NCI-H1092 treated with DMSO at 0.1 percent for 48 hours (cell line): ENCODE results near the gene TYMP.

Experiments used
- DNase-seq: peaks from one replicate; lab custom pipeline; 2025; lab: John Stamatoyannopoulos, UW

Gene TYMP

DNA sequence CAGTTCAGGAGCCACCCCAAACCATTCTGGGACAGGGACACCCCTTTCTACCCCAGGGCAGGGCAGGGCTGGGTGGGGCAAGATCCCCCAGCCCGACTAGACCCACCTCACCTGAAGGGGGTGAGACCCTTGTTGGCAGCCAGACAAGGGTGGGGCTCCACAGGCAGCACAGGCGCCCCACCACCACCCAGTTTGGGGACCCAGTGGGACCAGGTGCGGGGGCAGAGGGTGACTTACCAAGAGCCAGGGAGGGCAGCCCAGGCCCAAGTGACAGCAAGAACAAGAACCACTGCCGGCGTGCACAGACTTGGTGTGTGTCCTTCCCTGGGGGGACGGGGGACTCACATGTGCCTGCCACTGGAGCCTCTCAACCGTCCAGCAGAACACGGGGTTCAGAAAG, 46.3 kb downstream of the TYMP start:
- no peak for DNase-seq

DNA sequence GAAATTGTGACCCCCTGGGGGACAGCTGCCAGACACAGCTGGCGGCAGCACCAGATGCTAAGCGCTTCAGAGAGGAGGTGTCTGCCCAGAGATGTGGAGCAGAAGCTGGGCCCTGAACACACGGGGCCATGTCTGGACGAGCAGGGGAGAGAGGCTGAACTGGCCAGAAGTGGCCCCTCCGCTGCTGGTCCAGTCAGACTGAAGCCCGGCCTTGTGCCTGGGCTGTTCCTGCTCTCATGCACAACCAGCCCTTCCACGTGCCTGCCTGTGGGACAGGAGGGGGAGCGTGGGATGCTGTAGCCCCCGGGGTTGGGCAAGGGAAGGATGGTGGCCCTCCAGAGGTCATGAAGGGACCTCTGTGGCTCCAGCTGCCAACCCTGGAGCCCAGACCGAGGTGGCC, 46.7 kb downstream of the TYMP start:
- no peak for DNase-seq

DNA sequence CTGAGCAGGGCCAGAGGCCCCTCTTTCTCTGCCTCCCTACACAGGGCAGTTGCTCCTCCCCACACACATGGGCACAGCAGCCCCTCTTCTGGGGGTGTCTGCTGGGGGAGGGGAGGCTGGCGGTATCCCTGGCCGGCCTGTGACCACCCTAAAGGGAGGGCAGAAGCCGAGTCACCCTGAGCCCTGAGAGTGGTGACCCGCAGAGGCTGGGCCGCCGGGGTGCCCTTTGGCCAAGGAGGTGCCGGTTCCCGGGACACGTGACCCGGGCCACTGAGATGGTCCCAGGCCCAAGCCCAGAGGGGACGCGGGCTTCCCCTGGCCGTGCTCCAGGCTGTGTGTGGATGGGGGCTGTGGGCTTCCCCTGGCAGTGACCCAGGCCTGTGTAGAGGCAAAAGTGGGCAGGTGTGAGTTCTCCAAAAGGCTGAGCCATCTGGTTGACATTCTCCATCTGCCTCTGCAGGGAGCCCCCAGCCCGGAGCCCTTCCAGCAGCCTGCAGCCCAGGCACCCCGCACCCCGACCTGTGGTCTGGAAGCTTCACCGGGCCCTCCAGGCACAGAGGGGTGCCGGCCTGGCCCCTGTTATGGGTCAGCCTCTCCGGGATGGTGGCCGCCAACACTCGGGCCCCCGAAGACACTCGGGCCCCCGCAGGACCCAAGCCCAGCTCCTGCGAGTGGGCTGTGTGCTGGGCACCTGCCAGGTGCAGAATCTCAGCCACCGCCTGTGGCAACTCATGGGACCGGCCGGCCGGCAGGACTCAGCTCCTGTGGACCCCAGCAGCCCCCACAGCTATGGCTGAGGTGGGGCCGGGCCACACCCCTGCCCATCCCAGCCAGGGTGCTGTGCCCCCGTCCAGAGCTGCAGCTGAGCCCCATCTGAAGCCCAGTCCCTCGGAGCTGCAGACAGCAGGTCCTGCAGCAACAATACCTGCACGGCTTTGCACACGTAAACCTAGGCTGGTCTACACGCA, 47.4 kb downstream of the TYMP start:
- no peak for DNase-seq

DNA sequence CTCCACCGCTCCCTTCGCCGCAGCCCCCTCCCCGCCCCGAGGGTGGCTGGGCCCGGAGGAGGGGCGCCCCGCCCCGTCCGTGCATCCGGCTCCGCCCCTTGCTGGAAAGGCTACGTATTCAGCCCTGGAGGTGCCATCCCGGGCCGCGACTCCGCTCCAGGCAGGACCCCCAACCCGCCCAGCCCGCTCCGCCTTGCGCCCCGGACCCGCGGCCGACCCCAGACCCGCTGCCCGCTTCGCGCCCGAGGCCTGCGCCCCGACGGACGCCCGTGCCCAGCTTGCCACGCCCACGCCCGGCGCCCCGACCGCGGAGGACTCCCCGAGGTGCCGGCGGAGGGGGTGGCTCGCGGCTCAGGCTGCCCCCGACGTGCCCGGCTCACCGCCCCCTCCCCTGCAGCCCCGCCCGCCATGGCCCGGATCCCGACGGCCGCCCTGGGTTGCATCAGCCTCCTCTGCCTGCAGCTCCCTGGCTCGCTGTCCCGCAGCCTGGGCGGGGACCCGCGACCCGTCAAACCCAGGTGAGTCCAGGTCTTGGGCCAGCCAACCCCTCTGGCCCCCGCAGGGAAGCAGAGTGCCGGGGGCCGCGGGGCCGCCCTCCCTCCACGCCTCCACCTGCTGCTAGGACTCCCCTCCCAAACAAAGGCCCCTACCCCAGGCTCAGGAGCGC, 48.2 kb downstream of the TYMP start, which contains the start of gene ADM2:
ADM2 (plus strand) TSS at position 104 of the 667 bp plus-strand sequence; CDS start at position 409, 305 bp downstream.
- no peak for DNase-seq

DNA sequence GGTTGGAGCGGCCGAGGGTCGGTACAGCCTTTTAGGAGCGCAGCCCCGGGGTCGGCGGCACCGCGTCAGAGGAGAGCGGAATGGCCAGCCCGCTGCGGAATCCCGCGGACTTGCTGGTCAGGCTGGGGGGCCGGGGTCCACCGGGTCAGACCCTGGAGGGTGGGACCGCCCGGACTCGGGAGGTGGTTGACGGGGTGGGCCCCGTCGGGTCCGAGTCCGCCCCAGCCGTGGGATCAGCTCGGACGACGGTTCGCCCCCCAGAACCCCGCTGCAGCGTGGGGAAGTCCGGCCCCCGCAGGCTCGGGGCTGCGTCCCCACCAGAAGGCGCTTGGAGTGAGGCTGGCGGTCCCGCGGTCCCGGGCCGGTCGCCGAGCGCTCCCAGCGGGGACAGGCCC, 48.8 kb downstream of the TYMP start:
- DNase-seq: no peak

DNA sequence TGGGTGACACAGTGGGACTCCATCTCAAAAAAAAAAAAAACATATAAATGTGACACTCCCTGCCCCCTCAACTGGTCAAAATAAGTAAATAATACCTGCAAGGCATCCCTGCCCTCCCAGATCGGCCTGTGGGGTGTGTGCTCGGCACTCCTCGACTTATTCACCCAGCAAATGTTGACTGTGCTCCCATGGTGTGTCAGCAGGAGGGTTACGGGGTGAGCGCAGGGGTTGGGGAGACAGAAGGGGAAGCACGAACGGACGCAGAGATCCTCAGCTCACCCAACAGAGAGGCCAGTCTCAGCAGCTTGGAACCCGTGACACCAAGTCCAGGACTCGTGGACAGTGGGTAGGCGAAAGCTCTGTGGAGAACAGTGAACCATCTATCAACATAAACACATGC, 50.1 kb downstream of the TYMP start:
- DNase-seq: no peak

DNA sequence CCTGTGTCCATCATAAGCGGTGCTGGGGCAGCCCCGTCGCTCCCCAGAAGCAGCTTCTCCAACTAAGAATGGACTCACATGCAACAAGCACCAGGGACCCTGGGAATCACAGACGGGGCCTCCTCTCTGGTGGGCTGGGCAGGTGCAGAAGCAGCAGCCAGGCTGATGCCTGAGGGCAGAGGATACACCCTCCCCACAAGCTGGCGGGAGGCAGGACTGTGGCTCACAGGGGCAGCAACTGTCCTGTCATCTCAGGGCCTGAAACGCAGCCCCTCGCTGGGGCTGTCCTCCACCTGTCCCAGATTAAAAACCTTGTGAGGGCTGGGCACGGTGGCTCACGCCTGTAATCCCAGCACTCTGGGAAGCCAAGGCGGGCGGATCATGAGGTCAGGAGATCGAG, 51.9 kb downstream of the TYMP start:
- DNase-seq: no peak

DNA sequence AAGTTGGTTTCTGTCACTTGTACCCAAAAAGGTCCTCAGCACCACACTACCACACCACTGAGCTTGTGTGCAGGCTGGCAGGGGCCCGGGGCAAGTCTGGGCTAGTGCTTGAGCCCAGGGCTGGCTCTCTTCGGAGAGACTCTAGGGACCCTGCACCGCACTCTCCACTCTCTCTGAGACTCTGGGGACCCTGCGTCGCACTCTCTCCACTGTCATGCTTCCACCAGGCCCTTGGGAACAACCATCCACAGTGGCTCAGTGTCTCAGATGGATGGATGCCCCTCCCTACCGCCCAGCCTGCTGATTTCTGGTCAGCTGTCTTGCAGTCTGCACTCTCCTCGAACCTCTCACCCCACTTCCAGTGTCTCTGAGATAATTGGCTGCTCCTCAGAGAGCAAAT, 52.9 kb downstream of the TYMP start:
- no peak for DNase-seq
